Endothelial cell of umbilical vein (primary cell): Measurements from ENCODE around the gene PGAM2. TPM values are rescaled to one million over a fixed set of nuclear protein-coding genes. Genes with fewer than 3 reads are reported as not detected.
"Not testable (repeated sequence)": the region's sequence is repeated elsewhere in the genome, so short reads cannot be mapped to it uniquely, and the experiment has no call there.

ENCODE experiments used
- BruUV-seq: library from RNA; stranded (reverse); fragments of 400-500 nt; replicated peaks from 2 replicates; lab custom pipeline; 2021; lab: Mats Ljungman, UMichigan
- CTCF ChIA-PET: fragments of 300-600, 350-600 bp; sonication (Branson Sonifier 250); formaldehyde crosslinking; loops from one replicate; lab custom pipeline; 2021; ENCODE audit warnings: antibody characterized with exemption, inconsistent platforms; lab: Charles Lee
- POLR2A ChIA-PET: fragments of 300-600, 350-600 bp; sonication (Branson Sonifier 250); formaldehyde crosslinking; loops from one replicate; lab custom pipeline; 2021; ENCODE audit warnings: antibody characterized with exemption, inconsistent platforms; lab: Charles Lee
- DNase-seq: peaks from one replicate; pipeline ENCODE4 v3.0.0-alpha.2; 2011; ENCODE audit warnings: low read depth, low spot score
- FAIRE-seq: peaks from 2 replicates; lab custom pipeline; 2011; peaks lifted over from hg19 to GRCh38; lab: Jason Lieb, UNC
- H2AFZ ChIP-seq: 2 replicates; pipeline ENCODE4 v1.6.0; 2012; ENCODE audit warnings: low read depth, low read length, control low read depth, inconsistent platforms
- H3K27ac ChIP-seq: 2 replicates; pipeline ENCODE4 v1.5.1; 2011; ENCODE audit warnings: low read depth, mild to moderate bottlenecking, control low read depth, low read length, moderate library complexity; ENCODE audit not compliant: insufficient read depth
- H3K27me3 ChIP-seq, 2 experiments: 2 replicates each; pipeline versions ENCODE4 v1.6.0 to v1.6.1; 2011; ENCODE audit warnings: low read length in 2 of 2, mixed read lengths in 1 of 2; ENCODE audit not compliant: control insufficient read depth in 2 of 2, insufficient read depth in 2 of 2
- H3K36me3 ChIP-seq, 2 experiments: 2 replicates in 1 of 2; 3 replicates in 1 of 2; pipeline ENCODE4 v1.5.1; 2011; ENCODE audit warnings: low read length in 2 of 2, mild to moderate bottlenecking in 1 of 2, moderate library complexity in 1 of 2; ENCODE audit not compliant: control insufficient read depth in 2 of 2, insufficient read depth in 2 of 2; ENCODE audit errors: extremely low read depth in 1 of 2
- H3K4me1 ChIP-seq: 3 replicates; pipeline ENCODE4 v1.5.1; 2011; ENCODE audit warnings: mild to moderate bottlenecking, low read length; ENCODE audit not compliant: control insufficient read depth, insufficient read depth; ENCODE audit errors: extremely low read depth
- H3K4me2 ChIP-seq: 2 replicates; pipeline ENCODE4 v1.6.1; 2011; ENCODE audit warnings: low read length, control low read depth, mixed read lengths; ENCODE audit not compliant: insufficient read depth
- H3K4me3 ChIP-seq, 3 experiments: fragments of 200-600 bp in 1 of 3; sonication (generic), shearing (Covaris generic) in 1 of 3; replicated peaks in 1 of 3; 2 replicates each; pipeline ENCODE4 v1.5.1; 2011 to 2016; ENCODE audit warnings: control low read depth in 3 of 3, low read length in 3 of 3, mild to moderate bottlenecking in 2 of 3, inconsistent platforms in 1 of 3, low read depth in 1 of 3, moderate library complexity in 1 of 3; ENCODE audit not compliant: insufficient read depth in 1 of 3
- H3K79me2 ChIP-seq: 2 replicates; pipeline ENCODE4 v1.6.0; 2012; ENCODE audit warnings: low read length, inconsistent platforms; ENCODE audit not compliant: control insufficient read depth, insufficient read depth
- H3K9ac ChIP-seq: replicated peaks from 2 replicates; pipeline ENCODE3; 2011; ENCODE audit warnings: low read length, control low read depth; ENCODE audit not compliant: insufficient read depth; ENCODE audit errors: extremely low read depth
- H3K9me1 ChIP-seq: replicated peaks from 3 replicates; pipeline ENCODE4 v1.6.0; 2011; ENCODE audit warnings: mild to moderate bottlenecking, low read length; ENCODE audit not compliant: control insufficient read depth, insufficient read depth; ENCODE audit errors: extremely low read depth
- H3K9me3 ChIP-seq: replicated peaks from 2 replicates; pipeline ENCODE4 v1.5.1; 2012; ENCODE audit warnings: low read length, inconsistent platforms; ENCODE audit not compliant: control insufficient read depth, insufficient read depth
- H4K20me1 ChIP-seq: replicated peaks from 2 replicates; pipeline ENCODE3; 2011; ENCODE audit warnings: mild to moderate bottlenecking, low read length; ENCODE audit not compliant: control insufficient read depth, insufficient read depth; ENCODE audit errors: extremely low read depth
- dilution Hi-C: fragments of 300-500 bp; cut with MboI; formaldehyde crosslinking; loops from one replicate; pipeline ENCODE4 v1.15.0; 2019; ENCODE audit warnings: low sequenced_read_pairs; ENCODE audit not compliant: extremely low pct_ligation_motif_present
- intact Hi-C: fragments of 100-400 bp; cut with micrococcal nuclease; formaldehyde crosslinking; loops from one replicate; pipeline ENCODE4 v1.10.0; 2022
- polyA plus RNA-seq, 4 experiments: library from polyadenylated mRNA; depleted of rRNA in 3 of 4; stranded (reverse) in 3 of 4; unstranded in 1 of 4; fragments of >200 nt; gene quantifications; 2 replicates each; pipeline versions ENCODE4 v1.2.1 to v1.2.3, GENCODE V29; 2011 to 2012; ENCODE audit warnings: missing spikeins in 1 of 4
- total RNA-seq: library from RNA; stranded (reverse); gene quantifications from 2 replicates; pipeline ENCODE4 v1.2.3, GENCODE V29; 2021

Gene PGAM2
- total and polyA plus RNA-seq, 2 donors (not counting 3 experiments of a cell fraction or from before 2014, with no cell fraction given), result 0.19 TPM; not detected in 1

DNA sequence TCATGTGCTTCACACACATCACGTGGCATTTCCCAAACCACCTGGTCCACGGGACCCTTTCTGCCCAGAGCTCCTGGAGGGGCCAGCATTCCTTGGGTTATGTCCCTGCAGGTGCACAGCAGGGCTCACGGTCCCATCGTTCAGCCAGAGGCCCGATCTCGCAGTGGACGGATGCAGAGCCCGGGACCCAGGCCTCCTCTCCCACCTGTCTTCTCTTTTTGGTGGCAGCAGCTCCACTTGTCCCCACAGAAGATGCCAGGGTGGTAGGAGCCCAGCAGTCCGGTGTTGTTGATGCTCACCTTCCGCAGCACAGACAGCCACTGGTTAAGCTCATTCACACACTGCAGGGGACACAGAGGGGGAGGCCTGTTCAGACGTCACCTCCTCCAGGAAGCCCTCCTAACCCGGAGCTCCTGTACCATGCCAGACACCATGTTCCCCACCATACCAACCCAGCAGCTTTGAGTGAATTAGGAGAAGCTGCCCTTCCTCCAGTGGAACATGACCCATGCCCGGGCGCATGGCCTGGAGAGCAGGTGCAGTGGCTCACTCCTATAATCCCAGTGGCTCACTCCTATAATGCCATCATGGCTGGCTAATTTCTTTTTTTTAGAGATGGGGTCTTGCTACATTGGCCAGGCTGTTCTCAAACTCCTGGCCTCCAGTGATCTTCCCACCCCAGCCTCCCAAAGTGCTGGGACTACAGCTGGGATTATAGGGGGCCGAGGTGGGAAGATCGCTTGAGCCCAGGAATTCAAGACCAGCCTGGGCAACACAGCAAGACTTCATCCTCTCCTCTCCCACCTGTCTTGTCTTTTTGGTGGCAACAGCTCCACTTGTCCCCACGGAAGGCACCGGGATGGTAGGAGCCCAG, 31.2 kb downstream of the PGAM2 start:
- H3K79me2 ChIP-seq, POLR2A ChIA-PET, BruUV-seq, H3K9me1 ChIP-seq, H3K36me3 ChIP-seq, H3K27ac ChIP-seq, H3K9ac ChIP-seq, H2AFZ ChIP-seq, H3K4me3 ChIP-seq, dilution Hi-C loops, DNase-seq, CTCF ChIA-PET, intact Hi-C loops, H3K4me1 ChIP-seq, FAIRE-seq, H4K20me1 ChIP-seq, H3K27me3 ChIP-seq, H3K9me3 ChIP-seq, H3K4me2 ChIP-seq: not testable (repeated sequence)

DNA sequence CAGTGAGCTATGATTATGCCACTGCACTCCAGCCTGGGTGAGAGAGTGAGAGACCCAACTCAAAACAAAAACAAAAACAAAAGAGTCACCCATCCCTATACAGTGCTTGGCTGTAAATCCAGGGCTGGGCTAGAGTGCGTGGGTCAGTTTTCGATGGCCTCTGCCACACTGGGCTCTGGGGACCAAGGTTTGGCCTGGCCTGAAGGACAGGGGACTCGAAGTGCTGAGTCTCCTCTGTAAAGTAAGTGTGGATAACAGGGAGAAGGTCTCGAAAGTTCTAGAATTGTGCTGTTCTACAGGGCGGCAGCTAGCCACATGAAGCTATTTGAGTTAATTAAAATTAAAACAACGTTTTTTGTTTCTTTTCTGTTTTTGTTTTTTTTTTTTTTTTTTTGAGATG, 33.3 kb downstream of the PGAM2 start:
- POLR2A ChIA-PET, H3K79me2 ChIP-seq, H3K4me2 ChIP-seq, intact Hi-C loops, BruUV-seq, dilution Hi-C loops, CTCF ChIA-PET, DNase-seq, H2AFZ ChIP-seq, H3K4me3 ChIP-seq, H4K20me1 ChIP-seq, FAIRE-seq, H3K9ac ChIP-seq, H3K9me1 ChIP-seq, H3K27ac ChIP-seq, H3K27me3 ChIP-seq, H3K4me1 ChIP-seq, H3K9me3 ChIP-seq, H3K36me3 ChIP-seq: not testable (repeated sequence)

DNA sequence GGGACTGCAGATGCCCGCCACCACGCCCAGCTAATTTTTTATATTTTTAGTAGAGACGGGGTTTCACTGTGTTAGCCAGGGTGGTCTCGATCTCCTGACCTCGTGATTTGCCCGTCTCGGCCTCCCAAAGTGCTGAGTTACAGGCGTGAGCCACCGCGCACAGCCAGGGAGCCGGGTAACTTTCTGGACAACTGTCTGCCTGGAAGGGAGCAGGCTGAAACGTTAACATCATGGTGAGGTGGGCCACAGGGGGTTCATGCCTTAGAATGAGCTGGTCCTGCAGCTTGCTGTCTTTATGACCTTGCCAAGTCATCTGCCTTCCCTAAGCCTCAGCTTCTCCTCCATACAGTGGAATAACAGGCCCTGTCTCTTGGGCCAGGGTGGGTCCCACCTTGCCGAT, 34.0 kb downstream of the PGAM2 start:
- BruUV-seq, H3K27ac ChIP-seq, POLR2A ChIA-PET, CTCF ChIA-PET, H3K4me2 ChIP-seq, H3K4me3 ChIP-seq, H3K9me3 ChIP-seq, H3K4me1 ChIP-seq, H3K9me1 ChIP-seq, H4K20me1 ChIP-seq, FAIRE-seq, H3K79me2 ChIP-seq, H3K36me3 ChIP-seq, intact Hi-C loops, DNase-seq, dilution Hi-C loops, H3K27me3 ChIP-seq, H3K9ac ChIP-seq, H2AFZ ChIP-seq: not testable (repeated sequence)

DNA sequence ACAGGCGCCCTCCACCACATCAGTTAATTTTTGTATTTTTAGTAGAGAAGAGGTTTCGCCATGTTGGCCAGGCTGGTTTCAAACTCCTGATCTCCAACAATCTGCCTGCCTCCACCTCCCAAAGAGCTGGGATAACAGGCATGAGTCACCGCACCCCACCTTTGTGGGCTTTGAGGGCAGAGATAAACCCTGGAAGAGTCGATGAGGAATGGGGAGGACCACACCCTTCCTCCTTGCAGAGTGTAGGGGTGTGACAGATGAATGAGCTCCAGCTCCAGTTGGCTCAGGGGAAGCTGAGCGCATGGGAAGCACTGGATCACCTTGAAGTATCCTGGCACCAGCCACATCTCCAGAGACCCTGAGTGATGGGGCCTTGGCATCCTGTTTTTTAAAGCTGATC, 35.3 kb downstream of the PGAM2 start:
- H3K9me3 ChIP-seq, H3K9me1 ChIP-seq, H2AFZ ChIP-seq, H3K4me3 ChIP-seq, DNase-seq, BruUV-seq, H3K36me3 ChIP-seq, H4K20me1 ChIP-seq, H3K27ac ChIP-seq, H3K4me1 ChIP-seq, intact Hi-C loops, H3K9ac ChIP-seq, dilution Hi-C loops, FAIRE-seq, POLR2A ChIA-PET, CTCF ChIA-PET, H3K79me2 ChIP-seq, H3K27me3 ChIP-seq, H3K4me2 ChIP-seq: not testable (repeated sequence)
